Left renal cortex interstitium (tissue), 4 donors: ENCODE results near the gene SPATC1L. TPM values are rescaled to one million over a fixed set of nuclear protein-coding genes. Genes with fewer than 3 reads are reported as not detected.

ENCODE experiments used
- DNase-seq, 4 donors: peaks; one replicate each; pipeline ENCODE4 v3.0.0-alpha.2; 2013; ENCODE audit warnings: low read depth in 4 of 4, low spot score in 2 of 4, missing footprints in 1 of 4
- polyA plus RNA-seq, 4 donors: library from polyadenylated mRNA; unstranded; fragments of 120-200 nt; gene quantifications; one replicate each; pipeline ENCODE4 v1.2.1, GENCODE V29; 2013; ENCODE audit not compliant: insufficient read length in 4 of 4

The SPATC1L gene
- polyA plus RNA-seq, 4 donors = 6.5 to 18.8 (median 13.6) TPM

GRCh38 chr21:46165098-46165497, 19.2 kb downstream of the SPATC1L start:
- no peak for DNase-seq

- no peak for DNase-seq
These were observed 20.9 kb downstream of the SPATC1L start for GRCh38 chr21:46163380-46163779.

DNA sequence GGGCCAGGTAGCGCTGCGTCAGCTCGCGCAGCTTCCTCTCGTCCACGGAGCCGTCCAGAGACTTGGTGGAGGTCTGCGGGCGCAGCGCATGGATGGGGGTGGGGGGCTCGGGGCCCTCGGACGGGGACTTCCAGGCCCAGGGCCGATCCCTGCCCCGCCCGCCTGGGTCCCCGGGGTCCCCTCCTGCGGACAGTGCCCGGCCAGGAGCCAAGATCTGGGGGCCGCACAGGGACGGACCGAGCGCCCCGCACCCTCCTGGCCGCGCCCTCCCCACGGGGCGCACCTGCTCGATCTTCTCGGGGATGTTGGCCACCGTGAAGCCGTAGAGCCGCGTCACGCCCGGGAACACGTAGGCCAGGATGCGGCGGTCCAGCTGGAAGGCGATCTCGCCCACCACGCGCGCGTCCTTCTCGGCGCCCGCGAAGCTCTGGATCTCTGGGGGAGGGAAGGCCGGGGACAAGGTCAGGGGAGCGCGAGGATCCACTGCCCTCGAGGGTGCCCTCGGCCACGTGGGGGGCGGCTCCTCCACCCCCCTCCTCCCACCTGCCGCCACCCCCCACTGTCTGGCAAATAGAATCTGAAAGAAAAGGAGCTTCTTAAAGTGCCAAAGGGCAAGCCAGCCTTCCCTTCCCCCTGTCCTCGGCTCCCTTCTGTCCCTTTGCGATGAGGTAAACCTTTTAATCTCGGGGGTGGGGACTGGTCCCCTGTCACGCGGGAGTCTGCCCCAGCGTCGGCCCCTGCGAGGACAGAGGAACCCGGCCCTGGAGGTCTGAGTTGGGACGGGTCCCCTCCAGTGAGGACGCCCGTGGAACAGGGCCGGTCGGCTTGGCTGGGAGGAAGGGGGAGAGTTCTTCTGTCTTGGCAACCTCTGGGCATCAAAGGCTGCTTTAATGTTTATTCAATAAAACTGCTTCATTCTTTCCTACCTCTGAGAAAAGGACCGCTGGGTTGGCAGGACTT, 22.3 kb downstream of the SPATC1L start:
- DNase-seq = no peak

- no peak for DNase-seq
These were observed 23.2 kb downstream of the SPATC1L start for GRCh38 chr21:46160907-46161632.

- DNase-seq = no peak
These were observed 23.7 kb downstream of the SPATC1L start for GRCh38 chr21:46160657-46160906.

GRCh38 chr21:46159841-46160656, 24.2 kb downstream of the SPATC1L start:
- no peak for DNase-seq

DNA sequence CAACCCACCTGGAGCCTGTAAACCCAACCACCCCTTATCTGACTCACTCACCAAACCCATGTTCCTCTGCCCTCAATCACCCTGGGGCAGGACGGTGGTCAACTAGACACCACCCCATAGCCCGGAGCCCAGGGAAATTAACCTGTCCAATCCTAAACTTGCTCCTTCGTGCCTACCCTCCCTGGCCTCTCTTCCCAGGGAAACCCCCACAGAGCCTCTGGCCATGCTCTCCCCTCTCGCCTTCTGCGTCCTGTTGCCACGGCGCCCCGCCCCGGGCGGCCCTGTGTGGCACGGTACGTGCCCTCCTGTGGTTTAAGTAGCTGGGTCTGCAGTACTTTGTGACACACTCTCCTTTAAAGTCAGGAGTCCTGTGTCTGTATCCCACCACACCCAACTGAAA, 24.9 kb downstream of the SPATC1L start:
- no peak for DNase-seq

- no peak for DNase-seq
These were observed 25.5 kb downstream of the SPATC1L start for GRCh38 chr21:46158666-46159300.

GRCh38 chr21:46157987-46158451, 26.2 kb downstream of the SPATC1L start:
- no peak for DNase-seq

- no peak for DNase-seq
These were observed 26.8 kb downstream of the SPATC1L start for GRCh38 chr21:46157396-46157986.

DNA sequence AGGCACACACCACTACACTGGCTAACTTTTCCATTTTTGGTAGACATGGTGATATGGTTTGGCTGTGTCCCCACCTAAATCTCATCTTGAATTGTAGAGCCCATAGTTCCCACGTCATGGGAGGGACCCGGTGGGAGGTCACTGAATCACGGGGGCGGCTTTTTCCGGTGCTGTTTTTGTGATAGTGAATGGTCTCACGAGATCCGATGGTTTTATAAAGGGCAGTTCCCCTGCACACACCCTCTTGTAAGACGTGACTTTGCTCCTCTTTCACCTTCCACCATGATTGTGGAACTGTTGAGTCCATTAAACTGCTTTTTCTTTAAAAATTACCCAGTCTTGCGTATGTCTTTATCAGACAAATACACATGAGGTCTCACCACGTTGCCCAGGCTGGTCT, 27.6 kb downstream of the SPATC1L start:
- DNase-seq = no peak

DNA sequence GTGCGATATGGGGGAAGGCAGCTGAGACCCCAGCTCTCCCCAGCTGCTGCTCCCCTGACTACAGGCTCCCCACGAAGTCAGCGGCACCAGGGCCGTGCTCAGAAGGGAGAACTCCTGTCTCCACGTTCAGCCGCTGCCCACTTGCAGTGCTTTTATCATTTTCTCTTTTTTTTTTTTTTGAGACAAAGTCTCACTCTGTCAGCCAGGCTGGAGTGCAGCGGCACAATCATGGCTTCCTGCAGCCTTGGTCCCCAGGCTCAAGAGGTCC, 27.9 kb downstream of the SPATC1L start:
- DNase-seq = no peak

- no peak for DNase-seq
These were observed 28.5 kb downstream of the SPATC1L start, which contains the start of gene FTCD for GRCh38 chr21:46155514-46156377. FTCD (minus strand) TSS chr21:46155579; CDS start chr21:46155523, 56 bp downstream.

- no peak for DNase-seq
These were observed 29.2 kb downstream of the SPATC1L start for GRCh38 chr21:46154955-46155513.

DNA sequence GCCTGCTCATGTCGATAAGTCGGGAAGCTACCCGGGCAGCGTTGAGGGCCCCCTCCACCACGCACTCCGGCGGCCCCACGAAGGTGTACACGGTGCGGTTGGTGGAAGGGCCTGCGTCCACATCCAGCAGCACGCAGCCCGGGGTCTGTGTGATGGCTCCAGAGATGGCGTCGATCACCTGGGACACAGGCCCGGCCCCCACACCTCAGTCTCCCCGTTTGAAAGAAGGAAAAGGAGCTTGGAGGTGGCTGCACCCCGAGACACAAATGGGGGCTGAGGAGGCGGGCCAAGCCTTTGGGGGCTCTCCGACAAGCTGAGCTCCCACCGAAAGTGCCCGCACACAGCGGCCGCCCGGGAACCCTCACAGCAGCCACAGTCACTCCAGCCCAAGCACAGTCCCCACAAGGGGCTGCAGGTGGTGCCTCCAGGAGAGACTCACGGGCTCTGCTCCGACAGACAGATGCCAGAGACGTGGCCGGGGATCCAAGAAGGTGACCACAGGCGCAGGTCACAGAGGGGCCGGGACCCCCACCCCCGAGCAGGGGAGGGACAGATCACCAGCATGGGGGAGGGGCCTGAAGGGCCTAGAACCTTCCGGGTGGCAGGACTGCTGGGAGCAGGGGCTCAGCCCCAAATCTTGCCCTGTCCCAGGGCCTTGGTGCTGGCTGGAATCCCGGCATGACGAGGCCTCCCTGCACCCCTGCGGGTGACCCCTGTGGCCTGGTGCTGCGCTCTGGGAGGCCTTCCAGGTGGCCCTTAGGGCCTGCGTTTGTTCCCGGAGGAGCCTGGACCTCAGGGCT, 29.9 kb downstream of the SPATC1L start:
- no peak for DNase-seq

DNA sequence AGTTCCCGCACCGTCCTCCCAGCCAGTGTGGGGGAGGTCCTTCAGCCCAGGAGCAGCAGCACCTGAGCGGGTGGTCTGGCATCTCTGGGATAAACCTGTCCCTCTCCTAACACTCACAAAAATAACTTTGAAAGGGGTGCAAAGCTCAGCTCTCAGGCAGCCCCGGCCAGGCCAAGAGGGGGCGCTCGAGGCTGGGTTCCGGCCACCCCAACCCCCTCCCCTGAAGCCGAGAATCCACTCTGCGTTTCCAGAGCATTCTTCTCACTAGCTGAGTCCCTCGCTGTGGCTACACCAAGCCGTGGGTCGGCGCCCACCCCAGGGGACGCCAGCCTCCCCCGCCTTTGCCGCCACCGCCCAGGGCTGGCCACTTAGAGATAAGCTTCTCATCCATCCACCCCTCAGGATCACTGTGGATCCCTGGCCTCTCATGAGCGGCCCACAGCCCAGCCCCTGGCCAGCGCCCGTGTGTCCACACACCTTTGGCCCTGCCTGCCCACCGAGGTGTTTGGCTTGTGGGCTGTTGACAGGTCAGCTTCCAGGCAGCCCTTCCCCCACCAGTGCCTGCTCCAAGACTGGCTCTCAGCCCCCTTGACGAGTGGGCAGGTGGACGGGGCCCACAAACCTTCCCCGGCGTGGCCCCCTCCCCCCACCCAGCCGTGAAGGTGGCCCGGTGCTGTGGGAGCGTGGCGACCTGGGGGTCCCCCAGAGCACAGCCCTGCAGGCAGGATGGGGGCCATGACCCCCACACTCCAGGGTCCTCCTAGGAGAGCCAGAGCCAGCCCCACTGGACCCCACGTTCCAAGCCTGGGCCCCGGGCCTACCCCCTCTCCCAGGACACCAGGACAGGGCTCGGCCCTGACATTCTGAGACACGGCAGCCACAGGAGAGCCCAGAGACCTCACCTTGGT, 30.8 kb downstream of the SPATC1L start:
- no peak for DNase-seq

- no peak for DNase-seq
These were observed 31.4 kb downstream of the SPATC1L start for GRCh38 chr21:46152927-46153246.
